Astrocyte (in vitro differentiated cells and primary cell): ENCODE measurements around the gene PIK3CD.

ENCODE experiments used
- EZH2 ChIP-seq: IDR thresholded peaks from 2 replicates; pipeline ENCODE4 v1.6.1; 2012; ENCODE audit warnings: mild to moderate bottlenecking, low read length, inconsistent platforms; ENCODE audit not compliant: insufficient read depth
- TF ChIP-seq, protein P1 (sequence below): IDR thresholded peaks from 2 replicates; pipeline ENCODE4 v1.5.1; 2011; ENCODE audit warnings: low read depth, mild to moderate bottlenecking, inconsistent platforms, low read length, moderate library complexity; ENCODE audit not compliant: insufficient read depth

DNA sequence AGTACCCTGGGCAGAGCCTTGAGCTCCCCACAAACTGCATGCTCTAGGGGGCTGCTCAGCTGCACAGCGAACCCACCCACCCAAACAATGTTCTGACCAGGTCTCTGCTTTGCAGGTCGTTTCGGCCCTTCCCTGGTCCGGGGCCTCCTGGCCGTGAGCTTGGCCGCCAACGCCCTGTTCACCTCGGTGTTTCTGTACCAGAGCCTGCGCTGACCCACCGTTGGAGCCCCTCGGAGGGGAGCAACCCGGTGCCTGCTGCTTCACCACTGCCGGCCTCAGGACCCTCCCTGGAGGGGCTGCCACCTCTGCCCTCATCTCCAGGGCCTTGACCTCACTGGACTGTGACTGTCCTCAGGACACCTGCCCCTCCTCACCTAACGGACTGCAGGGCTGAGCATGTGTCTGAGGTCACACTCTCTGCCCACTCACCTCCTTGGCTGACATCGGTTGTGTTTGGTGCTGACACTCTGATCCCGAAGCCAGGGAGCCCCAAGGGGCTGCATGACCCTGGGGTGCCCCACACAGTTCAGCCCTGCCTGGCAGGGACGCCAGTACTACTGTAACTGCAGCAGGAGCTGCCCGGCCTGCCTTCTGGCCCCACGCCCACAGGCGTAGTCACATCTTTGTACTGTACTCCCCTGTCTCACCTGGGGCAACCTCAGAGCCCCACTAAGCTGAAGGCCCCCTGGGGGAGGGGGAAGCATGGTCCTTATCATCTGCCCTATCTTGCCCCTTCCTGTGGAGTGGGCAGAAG, 38.5 kb upstream of the PIK3CD start:
- TF ChIP-seq, protein P1, sequence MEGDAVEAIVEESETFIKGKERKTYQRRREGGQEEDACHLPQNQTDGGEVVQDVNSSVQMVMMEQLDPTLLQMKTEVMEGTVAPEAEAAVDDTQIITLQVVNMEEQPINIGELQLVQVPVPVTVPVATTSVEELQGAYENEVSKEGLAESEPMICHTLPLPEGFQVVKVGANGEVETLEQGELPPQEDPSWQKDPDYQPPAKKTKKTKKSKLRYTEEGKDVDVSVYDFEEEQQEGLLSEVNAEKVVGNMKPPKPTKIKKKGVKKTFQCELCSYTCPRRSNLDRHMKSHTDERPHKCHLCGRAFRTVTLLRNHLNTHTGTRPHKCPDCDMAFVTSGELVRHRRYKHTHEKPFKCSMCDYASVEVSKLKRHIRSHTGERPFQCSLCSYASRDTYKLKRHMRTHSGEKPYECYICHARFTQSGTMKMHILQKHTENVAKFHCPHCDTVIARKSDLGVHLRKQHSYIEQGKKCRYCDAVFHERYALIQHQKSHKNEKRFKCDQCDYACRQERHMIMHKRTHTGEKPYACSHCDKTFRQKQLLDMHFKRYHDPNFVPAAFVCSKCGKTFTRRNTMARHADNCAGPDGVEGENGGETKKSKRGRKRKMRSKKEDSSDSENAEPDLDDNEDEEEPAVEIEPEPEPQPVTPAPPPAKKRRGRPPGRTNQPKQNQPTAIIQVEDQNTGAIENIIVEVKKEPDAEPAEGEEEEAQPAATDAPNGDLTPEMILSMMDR: no peak
- no peak for TF ChIP-seq EZH2
